ENCODE data around the gene LRRTM4.
"Not testable (repeated sequence)": the region's sequence is repeated elsewhere in the genome, so short reads cannot be mapped to it uniquely, and the experiment has no call there.

DNA sequence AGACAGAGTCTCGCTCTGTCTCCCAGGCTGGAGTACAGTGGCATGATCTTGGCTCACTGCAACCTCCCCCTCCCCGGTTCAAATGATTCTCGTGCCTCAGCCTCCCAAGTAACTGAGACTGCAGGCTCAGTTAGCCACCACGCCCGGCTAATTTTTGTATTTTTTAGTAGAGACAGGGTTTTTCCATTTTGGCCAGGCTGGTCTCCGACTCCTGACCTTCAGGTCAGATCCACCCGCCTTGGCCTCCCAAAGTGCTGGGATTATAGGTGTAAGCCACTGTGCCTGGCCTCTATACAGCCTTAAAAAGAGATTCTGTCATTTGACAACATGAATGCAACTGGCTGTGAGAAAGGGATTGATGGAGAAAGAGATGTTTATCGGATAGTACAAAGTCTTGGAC is 426.7 kb downstream of the LRRTM4 start:
- TF ChIP-seq, protein P1, sequence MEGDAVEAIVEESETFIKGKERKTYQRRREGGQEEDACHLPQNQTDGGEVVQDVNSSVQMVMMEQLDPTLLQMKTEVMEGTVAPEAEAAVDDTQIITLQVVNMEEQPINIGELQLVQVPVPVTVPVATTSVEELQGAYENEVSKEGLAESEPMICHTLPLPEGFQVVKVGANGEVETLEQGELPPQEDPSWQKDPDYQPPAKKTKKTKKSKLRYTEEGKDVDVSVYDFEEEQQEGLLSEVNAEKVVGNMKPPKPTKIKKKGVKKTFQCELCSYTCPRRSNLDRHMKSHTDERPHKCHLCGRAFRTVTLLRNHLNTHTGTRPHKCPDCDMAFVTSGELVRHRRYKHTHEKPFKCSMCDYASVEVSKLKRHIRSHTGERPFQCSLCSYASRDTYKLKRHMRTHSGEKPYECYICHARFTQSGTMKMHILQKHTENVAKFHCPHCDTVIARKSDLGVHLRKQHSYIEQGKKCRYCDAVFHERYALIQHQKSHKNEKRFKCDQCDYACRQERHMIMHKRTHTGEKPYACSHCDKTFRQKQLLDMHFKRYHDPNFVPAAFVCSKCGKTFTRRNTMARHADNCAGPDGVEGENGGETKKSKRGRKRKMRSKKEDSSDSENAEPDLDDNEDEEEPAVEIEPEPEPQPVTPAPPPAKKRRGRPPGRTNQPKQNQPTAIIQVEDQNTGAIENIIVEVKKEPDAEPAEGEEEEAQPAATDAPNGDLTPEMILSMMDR (IDR thresholded peaks at IDR 0.05), result not testable (repeated sequence)
- TF ChIP-seq EZH2 (IDR thresholded peaks at IDR 0.05; ENCODE audit: borderline replicate concordance, insufficient read depth, low read depth, low read length, poor library complexity, severe bottlenecking), result not testable (repeated sequence)
